Measurements from ENCODE around the gene MAF.
A peak's percentile ranks its signal among the peaks of the same experiment; 100 is the strongest.

The MAF gene

GRCh38 chr16:79589601-79590102, 10.9 kb downstream of the MAF start:
- DNase-seq = peak in 2 of 58 donors; percentile 5 to 11

GRCh38 chr16:79587897-79588296, 12.6 kb downstream of the MAF start:
- no peak for DNase-seq

DNA sequence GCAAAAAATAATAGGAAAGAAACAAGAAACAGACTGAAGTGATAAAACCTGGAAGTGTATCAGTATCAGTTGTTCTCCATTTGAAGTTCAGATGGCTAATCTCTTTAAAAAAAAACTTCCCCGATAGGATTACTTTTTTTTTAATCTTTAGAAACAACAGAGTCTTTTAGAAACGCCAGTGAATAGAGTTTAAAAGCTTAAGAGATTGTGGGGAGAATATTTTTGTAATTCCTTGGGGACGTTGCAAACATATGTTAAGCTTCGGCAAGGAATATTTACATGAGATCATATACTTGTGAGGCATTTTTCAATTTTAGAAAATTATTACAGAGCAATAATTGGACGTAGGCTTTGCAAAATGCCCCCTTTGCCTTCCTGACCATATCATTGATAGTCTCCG, 13.2 kb downstream of the MAF start:
- no peak for DNase-seq

- DNase-seq = no peak
Observed at GRCh38 chr16:79582789-79583188, 17.7 kb downstream of the MAF start.

GRCh38 chr16:79580453-79581191, 19.9 kb downstream of the MAF start:
- no peak for DNase-seq

- DNase-seq = no peak
Observed at GRCh38 chr16:79576602-79577001, 23.9 kb downstream of the MAF start.

GRCh38 chr16:79573884-79574283, 26.7 kb downstream of the MAF start:
- DNase-seq = no peak

DNA sequence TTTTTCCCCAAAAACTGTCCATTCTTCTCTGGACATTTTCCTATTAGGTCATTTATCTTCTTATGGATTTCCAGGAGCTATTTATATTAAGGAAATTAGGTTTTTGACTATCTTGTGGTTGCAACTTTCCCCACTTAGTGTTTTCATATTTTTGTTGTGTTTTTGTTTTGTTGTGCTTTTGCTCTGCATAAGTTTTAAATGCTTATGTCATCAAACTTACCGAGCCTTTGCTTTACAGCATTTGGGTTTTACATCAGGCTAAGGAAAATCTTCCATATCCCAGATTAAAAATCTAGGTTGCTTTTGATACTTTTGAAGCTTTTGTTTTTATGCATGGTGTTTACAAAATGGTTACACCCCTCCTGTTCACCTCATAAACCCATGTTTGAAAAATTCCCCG, 27.5 kb downstream of the MAF start:
- DNase-seq = no peak

GRCh38 chr16:79571903-79572535, 28.5 kb downstream of the MAF start:
- no peak for DNase-seq

DNA sequence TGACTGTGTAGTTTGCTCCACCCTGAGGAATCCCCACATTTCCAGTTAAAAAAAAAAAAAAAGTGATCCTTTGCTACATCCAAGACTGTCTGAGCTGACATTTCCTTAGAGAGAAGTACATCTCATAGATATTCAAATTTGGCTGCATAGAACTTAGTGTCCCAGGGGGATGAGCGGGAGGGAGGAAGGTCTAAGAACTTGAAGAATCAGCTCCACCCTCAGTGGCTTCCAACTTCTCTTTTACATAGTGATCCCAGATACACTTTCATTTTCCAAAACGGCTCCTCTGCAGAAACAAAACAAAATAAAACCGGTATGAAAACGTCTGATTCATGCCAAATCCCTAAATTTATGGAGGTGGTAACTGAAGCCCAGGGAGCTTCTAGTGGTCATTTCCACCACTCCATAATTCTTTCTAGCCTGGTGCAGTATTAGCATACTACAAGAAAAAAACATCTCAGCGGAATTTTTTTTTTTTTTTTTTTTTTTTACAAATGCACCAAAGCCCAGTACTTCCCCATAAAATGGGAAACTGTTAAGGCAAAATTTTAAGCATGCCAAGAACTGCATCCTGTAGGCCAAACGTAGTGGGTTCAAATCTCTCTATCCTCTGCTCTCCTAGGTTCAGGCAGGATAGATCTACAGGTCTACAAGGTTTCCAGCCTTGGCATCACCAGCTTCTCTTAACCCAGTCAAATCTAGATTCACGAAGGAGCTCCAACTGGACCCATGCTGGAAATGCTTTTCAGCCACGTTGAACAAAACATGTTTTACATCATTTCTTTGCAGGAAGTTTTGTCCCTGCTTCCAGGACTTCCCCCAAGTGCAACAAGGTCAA, 29.3 kb downstream of the MAF start:
- DNase-seq = no peak

- DNase-seq = no peak
Observed at GRCh38 chr16:79564671-79565107, 35.8 kb downstream of the MAF start.

GRCh38 chr16:79563921-79564320, 36.6 kb downstream of the MAF start:
- DNase-seq = no peak

GRCh38 chr16:79562166-79562823, 38.2 kb downstream of the MAF start:
- peak in 1 of 58 donors; percentile 52 for DNase-seq

DNA sequence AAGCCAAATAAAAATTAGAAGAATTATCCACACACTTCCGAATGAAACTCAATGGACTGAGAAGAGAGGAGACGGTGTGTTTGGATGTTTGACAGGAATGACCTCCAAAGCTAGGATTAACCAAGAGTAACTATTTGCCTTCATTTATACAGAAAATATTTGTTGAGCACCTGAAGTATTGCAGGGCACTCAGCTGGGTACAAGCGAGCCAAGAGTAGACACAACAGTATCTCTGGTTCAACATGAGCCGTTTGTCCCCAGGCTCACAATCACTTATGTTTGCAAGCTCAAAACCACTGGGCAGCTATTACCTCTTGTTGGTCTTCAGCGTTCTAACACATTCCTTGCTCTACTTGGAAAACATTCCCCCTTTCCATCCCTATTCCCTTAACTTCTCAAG, 38.8 kb downstream of the MAF start:
- no peak for DNase-seq

DNA sequence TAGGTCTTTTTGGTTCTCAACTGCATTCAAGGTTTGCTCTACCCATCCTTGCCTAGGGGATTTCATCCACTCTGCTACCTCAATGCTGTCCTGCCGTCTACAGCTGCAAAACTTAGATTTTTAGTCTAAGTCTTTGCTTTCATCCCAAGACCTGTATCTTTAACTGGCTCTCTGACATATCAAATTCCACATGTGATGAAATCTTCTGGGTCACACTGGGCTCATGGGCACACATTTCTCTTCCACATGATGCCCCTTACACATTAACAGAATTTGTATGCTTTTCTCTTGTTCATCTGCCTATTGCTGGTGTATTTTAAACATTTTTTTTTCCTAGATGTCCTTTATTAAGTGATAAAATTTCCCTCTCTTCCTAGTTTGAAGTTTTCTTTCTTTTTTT, 39.6 kb downstream of the MAF start:
- DNase-seq = no peak

GRCh38 chr16:79560318-79560717, 40.2 kb downstream of the MAF start:
- no peak for DNase-seq

DNA sequence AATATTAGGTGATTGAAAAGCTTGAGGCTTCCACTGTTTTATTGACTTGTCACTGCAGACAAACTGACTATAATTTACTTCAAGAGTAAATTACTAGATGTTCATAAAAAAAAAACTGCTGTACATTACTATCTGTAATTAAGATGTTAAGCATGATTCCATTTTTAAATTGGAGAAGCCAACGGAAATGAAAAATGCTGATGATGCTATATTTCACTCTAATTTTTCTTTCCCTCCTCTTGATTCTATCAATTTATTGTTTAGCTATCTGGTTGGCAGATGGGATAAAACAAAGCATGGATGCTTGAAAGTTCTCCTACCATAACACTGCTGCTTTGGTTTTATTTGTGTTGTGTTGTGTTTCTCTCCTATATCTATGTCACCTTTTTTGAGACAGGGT, 41.0 kb downstream of the MAF start:
- no peak for DNase-seq

GRCh38 chr16:79557421-79557820, 43.1 kb downstream of the MAF start:
- no peak for DNase-seq

DNA sequence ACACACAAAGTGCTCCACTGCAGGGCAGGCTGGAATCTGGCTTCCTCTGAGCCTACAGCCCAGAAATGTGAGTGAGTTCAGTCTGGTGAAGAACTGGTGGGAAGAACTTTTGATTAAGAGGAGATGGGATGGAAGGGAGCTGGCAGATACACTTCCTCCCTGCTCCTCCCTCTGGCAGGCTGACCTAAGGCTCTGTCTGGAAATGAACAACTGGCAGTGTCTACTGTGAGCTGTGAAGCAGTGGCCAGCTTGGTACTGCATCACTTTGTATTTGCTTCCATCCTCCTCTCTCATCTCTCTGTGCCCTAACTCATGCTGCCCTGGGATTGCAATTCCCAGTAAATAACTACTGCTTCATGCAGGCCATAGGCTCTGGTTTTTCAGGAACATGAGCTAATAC, 45.6 kb downstream of the MAF start:
- peak in 1 of 58 donors; percentile 5 for DNase-seq

- DNase-seq = no peak
Observed at GRCh38 chr16:79550373-79550772, 50.2 kb downstream of the MAF start.

DNA sequence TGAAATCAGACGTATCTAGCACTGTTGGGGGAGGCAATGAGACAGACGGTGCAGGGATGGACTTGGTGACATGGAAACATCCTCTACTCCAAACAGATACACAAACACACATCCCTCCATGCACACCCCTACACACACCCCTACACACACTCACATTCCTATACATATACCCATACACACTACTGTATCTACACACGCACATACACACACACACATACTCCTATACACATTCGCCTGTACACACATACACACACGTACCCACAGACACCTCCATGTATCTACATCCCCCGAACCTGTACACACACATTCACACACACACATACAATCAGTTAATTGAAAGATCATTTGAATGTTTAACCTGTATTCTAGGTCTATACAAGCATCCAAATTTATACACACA, 53.5 kb downstream of the MAF start:
- DNase-seq = no peak

All from anterior cingulate cortex (tissue), 58 donors.